CD4-positive, alpha-beta T cell treated with Interleukin-17A for 1 hour (primary cell): ENCODE measurements around the gene NFKBIZ.
A peak's percentile ranks its signal among the peaks of the same experiment; 100 is the strongest.
"Not testable (repeated sequence)": the region's sequence is repeated elsewhere in the genome, so short reads cannot be mapped to it uniquely, and the experiment has no call there.

Source experiments
- DNase-seq: peaks from one replicate; pipeline ENCODE4 v3.0.0-alpha.2; 2020

The NFKBIZ gene

GRCh38 chr3:101879102-101879501, 29.8 kb downstream of the NFKBIZ start:
- no peak for DNase-seq

- DNase-seq: no peak
These were observed 30.4 kb downstream of the NFKBIZ start for GRCh38 chr3:101879623-101880284.

- DNase-seq: no peak
These were observed 35.5 kb downstream of the NFKBIZ start for GRCh38 chr3:101884776-101885175.

- DNase-seq: not testable (repeated sequence)
These were observed 36.3 kb downstream of the NFKBIZ start for GRCh38 chr3:101885584-101885983.

GRCh38 chr3:101886626-101887025, 37.3 kb downstream of the NFKBIZ start:
- DNase-seq: no peak

GRCh38 chr3:101888653-101889052, 39.3 kb downstream of the NFKBIZ start:
- DNase-seq: no peak

- no peak for DNase-seq
These were observed 41.4 kb downstream of the NFKBIZ start for GRCh38 chr3:101890716-101891115.

GRCh38 chr3:101892648-101893047, 43.3 kb downstream of the NFKBIZ start:
- no peak for DNase-seq

GRCh38 chr3:101896083-101896757, 46.9 kb downstream of the NFKBIZ start:
- DNase-seq: no peak

- no peak for DNase-seq
These were observed 47.7 kb downstream of the NFKBIZ start for GRCh38 chr3:101897013-101897412.

- no peak for DNase-seq
These were observed 48.7 kb downstream of the NFKBIZ start for GRCh38 chr3:101898039-101898438.

- DNase-seq: peak; percentile 28
These were observed 49.4 kb downstream of the NFKBIZ start for GRCh38 chr3:101898752-101899169.

- DNase-seq: no peak
These were observed 51.0 kb downstream of the NFKBIZ start for GRCh38 chr3:101900316-101900715.

GRCh38 chr3:101900736-101901135, 51.4 kb downstream of the NFKBIZ start:
- no peak for DNase-seq

GRCh38 chr3:101902041-101902440, 52.7 kb downstream of the NFKBIZ start:
- peak; percentile 24 for DNase-seq

- DNase-seq: no peak
These were observed 54.1 kb downstream of the NFKBIZ start for GRCh38 chr3:101903451-101903871.

- not testable (repeated sequence) for DNase-seq
These were observed 56.3 kb downstream of the NFKBIZ start for GRCh38 chr3:101905573-101905972.
